NCI-H446 treated with DMSO at 0.1 percent for 48 hours (cell line): ENCODE results near the gene FRG1.
"Not testable (repeated sequence)": the region's sequence is repeated elsewhere in the genome, so short reads cannot be mapped to it uniquely, and the experiment has no call there.

ENCODE experiments used
- DNase-seq: peaks from one replicate; lab custom pipeline; 2025; lab: John Stamatoyannopoulos, UW

The FRG1 gene

GRCh38 chr4:189940178-189941004, at the start of gene FRG1:
TSS of gene FRG1 (plus strand) at chr4:189940872. CDS start at chr4:189941010, 138 bp downstream.
- DNase-seq, result no peak

GRCh38 chr4:189897667-189898066, 43.0 kb upstream of the FRG1 start:
- no peak for DNase-seq

GRCh38 chr4:189899481-189900015, 41.1 kb upstream of the FRG1 start:
- DNase-seq, result not testable (repeated sequence)

- DNase-seq, result not testable (repeated sequence)
Observed at GRCh38 chr4:189904420-189905027, 36.1 kb upstream of the FRG1 start.

- DNase-seq, result no peak
Observed at GRCh38 chr4:189912170-189912569, 28.5 kb upstream of the FRG1 start.

- DNase-seq, result no peak
Observed at GRCh38 chr4:189917161-189917891, 23.3 kb upstream of the FRG1 start.

GRCh38 chr4:189921058-189921457, 19.6 kb upstream of the FRG1 start:
- DNase-seq, result no peak

GRCh38 chr4:189926742-189927141, 13.9 kb upstream of the FRG1 start:
- not testable (repeated sequence) for DNase-seq

- no peak for DNase-seq
Observed at GRCh38 chr4:189941005-189941450, 356 bp downstream of the FRG1 start.

GRCh38 chr4:189942412-189942811, 1.7 kb downstream of the FRG1 start:
- not testable (repeated sequence) for DNase-seq

GRCh38 chr4:189944077-189944476, 3.4 kb downstream of the FRG1 start:
- not testable (repeated sequence) for DNase-seq

GRCh38 chr4:189946906-189947305, 6.2 kb downstream of the FRG1 start:
- not testable (repeated sequence) for DNase-seq

- DNase-seq, result not testable (repeated sequence)
Observed at GRCh38 chr4:189948486-189948885, 7.8 kb downstream of the FRG1 start.

- not testable (repeated sequence) for DNase-seq
Observed at GRCh38 chr4:189969291-189969690, 28.6 kb downstream of the FRG1 start.

GRCh38 chr4:189973646-189974045, 33.0 kb downstream of the FRG1 start:
- DNase-seq, result no peak

- no peak for DNase-seq
Observed at GRCh38 chr4:189974056-189974455, 33.4 kb downstream of the FRG1 start.

- no peak for DNase-seq
Observed at GRCh38 chr4:189979196-189980047, 38.8 kb downstream of the FRG1 start.

GRCh38 chr4:189980292-189980691, 39.6 kb downstream of the FRG1 start:
- DNase-seq, result not testable (repeated sequence)

GRCh38 chr4:189981970-189982369, 41.3 kb downstream of the FRG1 start:
- no peak for DNase-seq

GRCh38 chr4:189983916-189984526, 43.3 kb downstream of the FRG1 start:
- not testable (repeated sequence) for DNase-seq

- DNase-seq, result not testable (repeated sequence)
Observed at GRCh38 chr4:189984661-189985060, 44.0 kb downstream of the FRG1 start.
